ENCODE data around the gene CDK6.

- TF ChIP-seq, protein P1, sequence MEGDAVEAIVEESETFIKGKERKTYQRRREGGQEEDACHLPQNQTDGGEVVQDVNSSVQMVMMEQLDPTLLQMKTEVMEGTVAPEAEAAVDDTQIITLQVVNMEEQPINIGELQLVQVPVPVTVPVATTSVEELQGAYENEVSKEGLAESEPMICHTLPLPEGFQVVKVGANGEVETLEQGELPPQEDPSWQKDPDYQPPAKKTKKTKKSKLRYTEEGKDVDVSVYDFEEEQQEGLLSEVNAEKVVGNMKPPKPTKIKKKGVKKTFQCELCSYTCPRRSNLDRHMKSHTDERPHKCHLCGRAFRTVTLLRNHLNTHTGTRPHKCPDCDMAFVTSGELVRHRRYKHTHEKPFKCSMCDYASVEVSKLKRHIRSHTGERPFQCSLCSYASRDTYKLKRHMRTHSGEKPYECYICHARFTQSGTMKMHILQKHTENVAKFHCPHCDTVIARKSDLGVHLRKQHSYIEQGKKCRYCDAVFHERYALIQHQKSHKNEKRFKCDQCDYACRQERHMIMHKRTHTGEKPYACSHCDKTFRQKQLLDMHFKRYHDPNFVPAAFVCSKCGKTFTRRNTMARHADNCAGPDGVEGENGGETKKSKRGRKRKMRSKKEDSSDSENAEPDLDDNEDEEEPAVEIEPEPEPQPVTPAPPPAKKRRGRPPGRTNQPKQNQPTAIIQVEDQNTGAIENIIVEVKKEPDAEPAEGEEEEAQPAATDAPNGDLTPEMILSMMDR (optimal IDR thresholded peaks at IDR 0.05 in 1 of 3, IDR thresholded peaks at IDR 0.05 in 1 of 3, conservative IDR thresholded peaks at IDR 0.05 in 1 of 3; ENCODE audit: extremely low read depth in 1 of 3, insufficient read depth in 2 of 3, low read length in 3 of 3): no peak
- TF ChIP-seq EZH2 (IDR thresholded peaks at IDR 0.05; ENCODE audit: low read length): no peak
Observed at GRCh38 chr7:92749327-92749755, 87.0 kb downstream of the CDK6 start.

Data from keratinocyte (primary cell).